DOHH2 (cell line): ENCODE results near the gene CNTNAP2.

Source experiments
- H3F3A ChIP-seq: fragments of 200-600 bp; sonication (generic), shearing (Covaris generic); 2 replicates; pipeline ENCODE4 v1.6.0; 2016; ENCODE audit warnings: antibody characterized with exemption, mild to moderate bottlenecking; ENCODE audit not compliant: control insufficient read depth, insufficient read depth
- H3K27ac ChIP-seq: fragments of 200-600 bp; sonication (generic); 2 replicates; pipeline ENCODE4 v1.5.1; 2014; ENCODE audit warnings: low read depth, mild to moderate bottlenecking, low read length, moderate library complexity
- H3K27me3 ChIP-seq: fragments of 200-600 bp; sonication (generic); 2 replicates; pipeline ENCODE4 v1.6.1; 2014; ENCODE audit warnings: mild to moderate bottlenecking, low read length, mixed read lengths; ENCODE audit not compliant: control insufficient read depth
- H3K36me3 ChIP-seq: fragments of 200-600 bp; sonication (generic); 2 replicates; pipeline ENCODE4 v1.6.1; 2014; ENCODE audit warnings: mild to moderate bottlenecking, low read length, moderate library complexity, mixed read lengths; ENCODE audit not compliant: control insufficient read depth
- H3K4me1 ChIP-seq: fragments of 200-600 bp; sonication (generic); 2 replicates; pipeline ENCODE4 v1.6.1; 2014; ENCODE audit warnings: mild to moderate bottlenecking, low read length, mixed read lengths; ENCODE audit not compliant: control insufficient read depth
- H3K4me2 ChIP-seq: fragments of 200-600 bp; sonication (generic); 2 replicates; pipeline ENCODE4 v1.6.0; 2014; ENCODE audit warnings: mild to moderate bottlenecking, low read length, moderate library complexity
- H3K4me3 ChIP-seq: fragments of 200-600 bp; sonication (generic); 2 replicates; pipeline ENCODE4 v1.5.1; 2014; ENCODE audit warnings: mild to moderate bottlenecking, low read length, mixed read lengths
- H3K79me2 ChIP-seq: fragments of 200-600 bp; sonication (generic); 2 replicates; pipeline ENCODE4 v1.6.1; 2014; ENCODE audit warnings: mild to moderate bottlenecking, low read length, mixed read lengths; ENCODE audit not compliant: control insufficient read depth
- H3K9me2 ChIP-seq: fragments of 200-600 bp; sonication (generic); replicated peaks from 2 replicates; pipeline ENCODE4 v1.6.1; 2014; ENCODE audit warnings: mild to moderate bottlenecking, low read length, mixed read lengths; ENCODE audit not compliant: control insufficient read depth
- H3K9me3 ChIP-seq: fragments of 200-600 bp; sonication (generic); 2 replicates; pipeline ENCODE4 v1.6.1; 2014; ENCODE audit warnings: antibody characterized with exemption, low read length, mixed read lengths; ENCODE audit not compliant: control insufficient read depth, insufficient read depth
- H4K20me1 ChIP-seq: fragments of 200-600 bp; sonication (generic); 2 replicates; pipeline ENCODE4 v1.6.0; 2014; ENCODE audit warnings: low read depth, mild to moderate bottlenecking, antibody characterized with exemption, low read length, moderate library complexity; ENCODE audit not compliant: control insufficient read depth, insufficient read depth
- EZH2phosphoT487 ChIP-seq: fragments of 200-600 bp; sonication (generic); IDR thresholded peaks from 2 replicates; pipeline ENCODE4 v1.6.1; 2017; ENCODE audit warnings: borderline replicate concordance, mild to moderate bottlenecking, antibody characterized with exemption, low read length, moderate library complexity, mixed read lengths
- TF ChIP-seq, protein P1 (sequence below): fragments of 200-600 bp; sonication (generic); IDR thresholded peaks from one replicate; pipeline ENCODE4 v1.5.1; 2014; ENCODE audit warnings: antibody characterized with exemption, mild to moderate bottlenecking, low read depth, low read length; ENCODE audit not compliant: poor library complexity, severe bottlenecking

CNTNAP2 gene

DNA sequence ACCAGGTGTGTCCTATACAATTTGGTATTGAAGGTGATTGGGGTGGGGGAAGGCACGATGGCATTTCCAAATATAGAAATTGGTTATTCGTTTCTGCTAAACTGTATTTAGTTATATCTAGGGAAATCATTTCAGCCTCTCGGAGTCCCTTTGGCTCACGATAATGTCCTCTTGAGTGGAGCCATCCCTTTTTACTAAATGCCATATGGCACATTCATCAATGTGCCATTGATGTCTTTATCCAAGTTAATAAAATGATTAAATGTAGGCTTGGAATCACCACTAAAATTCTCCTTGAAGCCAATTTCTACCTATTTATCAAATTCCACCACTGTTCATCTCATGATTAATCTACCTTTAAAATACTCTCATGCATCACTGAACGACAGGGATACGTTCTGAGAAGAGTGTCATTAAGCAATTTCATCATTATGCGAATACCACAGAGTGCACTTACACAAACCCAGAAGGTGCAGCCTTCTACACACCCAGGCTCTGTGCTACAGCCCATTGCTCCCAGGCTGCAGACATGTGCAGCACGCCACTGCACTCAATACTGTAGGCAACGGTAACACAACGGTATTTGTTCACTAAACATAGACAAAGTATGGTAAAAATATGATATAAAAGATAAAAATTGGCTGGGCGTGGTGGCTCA is 2254.8 kb downstream of the CNTNAP2 start:
- H3K9me3 ChIP-seq = peaks cover 5% of the 10 kb centered on the region; the same call in 1 of the 2 replicates
- H3K79me2 ChIP-seq = no peaks in the 10 kb centered on the region
- no peaks in the 10 kb centered on the region for H3K27me3 ChIP-seq

DNA sequence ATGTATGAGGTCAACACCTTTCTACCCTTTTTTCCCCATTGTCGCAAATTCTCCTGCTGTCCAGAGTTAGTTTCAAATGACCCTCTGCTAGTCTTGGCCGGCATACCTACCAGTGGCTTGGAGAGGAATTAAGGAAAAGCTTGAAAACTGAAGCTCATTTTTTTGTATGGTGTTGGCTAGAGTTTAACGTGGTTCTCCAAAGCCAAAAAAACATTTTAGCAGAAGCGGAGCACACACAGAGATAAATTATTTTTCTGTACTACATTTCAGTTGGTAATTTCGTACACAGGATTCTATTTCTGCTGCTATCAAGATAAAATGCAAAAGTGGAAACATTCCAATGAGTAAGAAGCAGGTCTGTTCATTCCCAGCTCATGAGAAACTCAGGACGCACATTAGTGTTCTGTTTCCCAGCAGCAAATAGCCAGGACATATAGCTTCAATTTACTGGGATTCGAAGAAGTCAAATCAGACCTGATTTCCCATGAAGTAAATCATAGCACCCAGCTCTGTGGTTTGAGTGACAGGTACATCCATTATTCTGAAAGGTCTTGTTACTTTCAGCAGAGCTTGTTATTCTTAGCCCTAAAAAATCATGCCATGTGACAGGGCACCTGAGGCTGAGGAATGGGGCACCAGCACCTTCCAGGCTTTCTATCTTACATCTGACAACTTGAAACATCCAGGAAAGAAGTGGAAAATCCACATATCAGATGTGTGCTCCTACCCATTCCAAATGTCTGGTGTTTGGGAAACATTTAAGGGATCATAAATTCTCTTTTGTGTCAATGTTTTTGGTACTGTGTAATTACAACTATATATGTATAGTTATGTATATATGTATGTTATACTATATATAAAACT is 2258.0 kb downstream of the CNTNAP2 start:
- Histone ChIP-seq H3K9me3 (no peaks in the 10 kb centered on the region), H3K4me1 (no peaks in the 10 kb centered on the region), H4K20me1 (no peaks in the 10 kb centered on the region), H3K27me3 (no peaks in the 10 kb centered on the region), H3K79me2 (no peaks in the 10 kb centered on the region), H3F3A (no peaks in the 10 kb centered on the region), H3K4me2 (no peak overlapping the region), H3K4me3 (no peak overlapping the region), H3K9me2 (no peaks in the 10 kb centered on the region), H3K36me3 (no peaks in the 10 kb centered on the region), H3K27ac (no peak overlapping the region)
- TF ChIP-seq, protein P1, sequence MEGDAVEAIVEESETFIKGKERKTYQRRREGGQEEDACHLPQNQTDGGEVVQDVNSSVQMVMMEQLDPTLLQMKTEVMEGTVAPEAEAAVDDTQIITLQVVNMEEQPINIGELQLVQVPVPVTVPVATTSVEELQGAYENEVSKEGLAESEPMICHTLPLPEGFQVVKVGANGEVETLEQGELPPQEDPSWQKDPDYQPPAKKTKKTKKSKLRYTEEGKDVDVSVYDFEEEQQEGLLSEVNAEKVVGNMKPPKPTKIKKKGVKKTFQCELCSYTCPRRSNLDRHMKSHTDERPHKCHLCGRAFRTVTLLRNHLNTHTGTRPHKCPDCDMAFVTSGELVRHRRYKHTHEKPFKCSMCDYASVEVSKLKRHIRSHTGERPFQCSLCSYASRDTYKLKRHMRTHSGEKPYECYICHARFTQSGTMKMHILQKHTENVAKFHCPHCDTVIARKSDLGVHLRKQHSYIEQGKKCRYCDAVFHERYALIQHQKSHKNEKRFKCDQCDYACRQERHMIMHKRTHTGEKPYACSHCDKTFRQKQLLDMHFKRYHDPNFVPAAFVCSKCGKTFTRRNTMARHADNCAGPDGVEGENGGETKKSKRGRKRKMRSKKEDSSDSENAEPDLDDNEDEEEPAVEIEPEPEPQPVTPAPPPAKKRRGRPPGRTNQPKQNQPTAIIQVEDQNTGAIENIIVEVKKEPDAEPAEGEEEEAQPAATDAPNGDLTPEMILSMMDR = no peak
- TF ChIP-seq EZH2phosphoT487 = no peak

More for the DNA sequence above, 2254.8 kb downstream of the CNTNAP2 start:
- no peaks in the 10 kb centered on the region for H3F3A ChIP-seq
- H3K4me1 ChIP-seq = no peaks in the 10 kb centered on the region; the same call in 1 of the 2 replicates
- H3K9me2 ChIP-seq = no peaks in the 10 kb centered on the region
- H3K36me3 ChIP-seq = no peaks in the 10 kb centered on the region
- H4K20me1 ChIP-seq = no peaks in the 10 kb centered on the region
- H3K27ac ChIP-seq = no peak overlapping the region
- no peak for TF ChIP-seq EZH2phosphoT487
- TF ChIP-seq, protein P1 = no peak
- H3K4me2 ChIP-seq = no peak overlapping the region
- no peak overlapping the region for H3K4me3 ChIP-seq

DNA sequence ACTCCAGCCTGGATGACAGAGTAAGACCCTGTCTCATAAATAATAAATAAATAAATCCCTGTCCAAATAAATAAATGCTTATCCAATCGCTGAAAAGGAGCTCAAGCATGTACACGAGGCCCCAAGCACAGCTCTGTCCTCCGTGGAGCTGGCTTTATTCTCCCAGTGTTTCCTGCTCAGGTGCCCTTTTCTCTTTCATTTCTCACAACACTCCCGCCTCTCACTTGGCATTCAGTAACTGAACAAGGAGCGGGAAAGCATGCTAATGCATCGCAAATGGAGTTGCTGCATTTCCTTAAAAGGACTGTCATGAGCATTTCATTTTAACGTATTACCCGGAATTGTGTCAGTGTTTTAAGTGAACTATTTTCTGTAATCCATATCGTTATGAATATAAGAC is 2263.1 kb downstream of the CNTNAP2 start:
- no peaks in the 10 kb centered on the region for H3K9me2 ChIP-seq
- H3K79me2 ChIP-seq = no peaks in the 10 kb centered on the region
- TF ChIP-seq, protein P1 = no peak
- TF ChIP-seq EZH2phosphoT487 = no peak
- peaks cover 12% of the 10 kb centered on the region; the same call in 1 of the 2 replicates for H3K9me3 ChIP-seq
- H3F3A ChIP-seq = no peaks in the 10 kb centered on the region
- no peaks in the 10 kb centered on the region; the same call in 1 of the 2 replicates for H3K27me3 ChIP-seq
- no peak overlapping the region for H3K4me2 ChIP-seq
- no peak overlapping the region for H3K27ac ChIP-seq
- no peak overlapping the region for H3K4me3 ChIP-seq
- H3K36me3 ChIP-seq = no peaks in the 10 kb centered on the region
- H3K4me1 ChIP-seq = no peaks in the 10 kb centered on the region
- H4K20me1 ChIP-seq = no peaks in the 10 kb centered on the region
